Smooth muscle cell (in vitro differentiated cells): ENCODE results near the gene NRCAM. TPM values are rescaled to one million over a fixed set of nuclear protein-coding genes. Genes with fewer than 3 reads are reported as not detected.

ENCODE experiments used
- DNase-seq: peaks from one replicate; lab custom pipeline; 2025; ENCODE audit not compliant: unreplicated experiment; lab: John Stamatoyannopoulos, UW
- H2AFZ ChIP-seq: fragments of 200-600 bp; sonication (generic); 2 replicates; pipeline ENCODE4 v1.6.0; 2016; ENCODE audit warnings: antibody characterized with exemption, low read depth, mild to moderate bottlenecking
- H3F3A ChIP-seq: fragments of 200-600 bp; sonication (generic); 2 replicates; pipeline ENCODE4 v1.6.0; 2017; ENCODE audit warnings: antibody characterized with exemption, low read depth
- H3K27ac ChIP-seq: fragments of 200-600 bp; sonication (generic); 2 replicates; pipeline ENCODE4 v1.5.1; 2016; ENCODE audit warnings: low read depth, mild to moderate bottlenecking
- H3K27me3 ChIP-seq: fragments of 200-600 bp; sonication (generic); 2 replicates; pipeline ENCODE4 v1.6.1; 2016; ENCODE audit warnings: low read depth, mild to moderate bottlenecking
- H3K36me3 ChIP-seq: fragments of 200-600 bp; sonication (generic); 2 replicates; pipeline ENCODE4 v1.5.1; 2016; ENCODE audit warnings: low read depth
- H3K4me1 ChIP-seq: fragments of 200-600 bp; sonication (generic); 2 replicates; pipeline ENCODE4 v1.5.1; 2016; ENCODE audit warnings: low read depth
- H3K4me2 ChIP-seq: fragments of 200-600 bp; sonication (generic); 2 replicates; pipeline ENCODE4 v1.6.0; 2016; ENCODE audit warnings: mild to moderate bottlenecking
- H3K4me3 ChIP-seq: fragments of 200-600 bp; sonication (generic); 2 replicates; pipeline ENCODE4 v1.5.1; 2016; ENCODE audit warnings: mild to moderate bottlenecking
- H3K79me2 ChIP-seq: fragments of 200-600 bp; sonication (generic); 2 replicates; pipeline ENCODE4 v1.6.0; 2016; ENCODE audit warnings: low read depth, mild to moderate bottlenecking
- H3K9ac ChIP-seq: fragments of 200-600 bp; sonication (generic); 2 replicates; pipeline ENCODE4 v1.6.0; 2016; ENCODE audit warnings: low read depth
- H3K9me3 ChIP-seq: fragments of 200-600 bp; sonication (generic); replicated peaks from 2 replicates; pipeline ENCODE4 v1.5.1; 2016; ENCODE audit warnings: low read depth
- H4K20me1 ChIP-seq: fragments of 200-600 bp; sonication (generic); 2 replicates; pipeline ENCODE4 v1.6.0; 2016; ENCODE audit warnings: low read depth
- CTCF ChIP-seq: fragments of 200-600 bp; sonication (generic); IDR thresholded peaks from 2 replicates; pipeline ENCODE4 v1.5.1; 2017; ENCODE audit warnings: borderline replicate concordance, mild to moderate bottlenecking, antibody characterized with exemption; ENCODE audit not compliant: insufficient read depth, poor library complexity, severe bottlenecking
- WGBS: methylation state at CpG from one replicate; pipeline ENCODE4 v1.1.7; 2016; ENCODE audit warnings: low lambda C conversion rate; 5-methylcytosine and 5-hydroxymethylcytosine counted together
- polyA plus RNA-seq: library from polyadenylated mRNA; unstranded; fragments of >200 nt; fragmentation: Nextera tagmentation; extraction: Ambion mirVana; gene quantifications from 2 replicates; pipeline ENCODE4 v1.2.1, GENCODE V29; 2016
- total RNA-seq: library from RNA; depleted of rRNA; stranded (reverse); fragments of >200 nt; gene quantifications from 2 replicates; pipeline ENCODE4 v1.2.3, GENCODE V29; 2014

Gene NRCAM
- total and polyA plus RNA-seq, 2 experiments from 2014 or later: 0.49 TPM; not detected in 1

- Histone ChIP-seq H3K4me2 (no peak overlapping the region), H3K36me3 (no peaks in the 10 kb centered on the region), H3K4me1 (peaks cover 4% of the 10 kb centered on the region), H3K79me2 (no peaks in the 10 kb centered on the region), H4K20me1 (no peaks in the 10 kb centered on the region), H3K9ac (no peak overlapping the region), H3F3A (no peaks in the 10 kb centered on the region), H3K9me3 (no peaks in the 10 kb centered on the region), H3K27me3 (no peaks in the 10 kb centered on the region), H3K4me3 (no peak overlapping the region), H3K27ac (no peak overlapping the region), H2AFZ (no peak overlapping the region)
- WGBS: 92% methylated on average over 11 of the region's 11 CpGs
- no peak for DNase-seq
- no peak for TF ChIP-seq CTCF
These were observed 51.5 kb downstream of the NRCAM start for GRCh38 chr7:108404509-108405420.

GRCh38 chr7:108403597-108404217, 52.5 kb downstream of the NRCAM start:
- no peak overlapping the region for H3K27ac ChIP-seq
- no peak for TF ChIP-seq CTCF
- no peak overlapping the region for H3K4me3 ChIP-seq
- no peak overlapping the region for H2AFZ ChIP-seq
- no peak overlapping the region for H3K9ac ChIP-seq
- no peak for DNase-seq
- H3K4me1 ChIP-seq: peaks cover 4% of the 10 kb centered on the region
- H4K20me1 ChIP-seq: no peaks in the 10 kb centered on the region
- no peak overlapping the region for H3K4me2 ChIP-seq
- H3K36me3 ChIP-seq: no peaks in the 10 kb centered on the region
- no peaks in the 10 kb centered on the region for H3K27me3 ChIP-seq
- no peaks in the 10 kb centered on the region for H3F3A ChIP-seq
- WGBS: 87% methylated on average over 9 of the region's 9 CpGs
- no peaks in the 10 kb centered on the region for H3K9me3 ChIP-seq
- H3K79me2 ChIP-seq: no peaks in the 10 kb centered on the region

- Histone ChIP-seq H3K4me3 (no peak overlapping the region), H2AFZ (no peak overlapping the region), H3K4me1 (peaks cover 4% of the 10 kb centered on the region), H3K36me3 (no peaks in the 10 kb centered on the region), H4K20me1 (no peaks in the 10 kb centered on the region), H3K79me2 (no peaks in the 10 kb centered on the region), H3K9me3 (no peaks in the 10 kb centered on the region), H3K27ac (no peak overlapping the region), H3F3A (no peaks in the 10 kb centered on the region), H3K4me2 (no peak overlapping the region), H3K27me3 (no peaks in the 10 kb centered on the region), H3K9ac (no peak overlapping the region)
- no peak for DNase-seq
- no peak for TF ChIP-seq CTCF
- 63% methylated on average over 2 of the region's 2 CpGs for WGBS
These were observed 53.4 kb downstream of the NRCAM start for GRCh38 chr7:108402865-108403264.
